IMR-90 (cell line): ENCODE measurements around the gene HYCC1. TPM values are rescaled to one million over a fixed set of nuclear protein-coding genes. Genes with fewer than 3 reads are reported as not detected.

ENCODE experiments used
- ATAC-seq: fragments of 200-7000 bp; cut with Tn5 transposase; 2 replicates; pipeline ENCODE4 v1.9.1; 2020; ENCODE audit warnings: low read depth, mild to moderate bottlenecking, moderate library complexity
- BruUV-seq: library from RNA; stranded (reverse); fragments of 400-500 nt; replicated peaks from 2 replicates; lab custom pipeline; 2021; lab: Mats Ljungman, UMichigan
- CTCF ChIA-PET: fragments of 300-600 bp; formaldehyde crosslinking; extraction: SDS; loops from one replicate; lab custom pipeline; 2021; ENCODE audit warnings: antibody characterized with exemption; lab: Yijun Ruan, JAX
- POLR2A ChIA-PET: fragments of 300-600 bp; sonication (Branson Sonifier 250); formaldehyde crosslinking; loops from one replicate; lab custom pipeline; 2022; ENCODE audit warnings: antibody characterized with exemption; ENCODE audit not compliant: unreplicated experiment; lab: Charles Lee
- DNase-seq: peaks from one replicate; pipeline ENCODE4 v3.0.0; 2013
- H2AFZ ChIP-seq: replicated peaks from 2 replicates; pipeline ENCODE3; 2013; ENCODE audit warnings: low read length, mild to moderate bottlenecking; ENCODE audit not compliant: poor library complexity
- H2AK5ac ChIP-seq: 2 replicates; pipeline ENCODE4 v1.6.1; 2013; ENCODE audit warnings: low read depth, low read length, inconsistent platforms
- H2AK9ac ChIP-seq: replicated peaks from 2 replicates; pipeline ENCODE3; 2013; ENCODE audit warnings: mild to moderate bottlenecking, low read depth, low read length, moderate library complexity; ENCODE audit not compliant: poor library complexity
- H2BK120ac ChIP-seq: 2 replicates; pipeline ENCODE4 v1.6.1; 2013; ENCODE audit warnings: low read depth, low read length, inconsistent platforms
- H2BK15ac ChIP-seq: 3 replicates; pipeline ENCODE4 v1.6.1; 2013; ENCODE audit warnings: low read depth, low read length, inconsistent platforms
- H2BK20ac ChIP-seq: 2 replicates; pipeline ENCODE4 v1.6.1; 2013; ENCODE audit warnings: low read depth, mild to moderate bottlenecking, inconsistent platforms, low read length, moderate library complexity
- H2BK5ac ChIP-seq: 2 replicates; pipeline ENCODE4 v1.6.1; 2013; ENCODE audit warnings: mild to moderate bottlenecking, low read depth, low read length, inconsistent platforms; ENCODE audit not compliant: poor library complexity, severe bottlenecking
- H3K14ac ChIP-seq: replicated peaks from 2 replicates; pipeline ENCODE4 v1.6.1; 2013; ENCODE audit warnings: low read depth, low read length, inconsistent platforms
- H3K18ac ChIP-seq: 2 replicates; pipeline ENCODE4 v1.6.1; 2013; ENCODE audit warnings: low read depth, low read length, control low read depth
- H3K23ac ChIP-seq: 2 replicates; pipeline ENCODE4 v1.6.1; 2013; ENCODE audit warnings: low read depth, low read length, inconsistent platforms
- H3K27ac ChIP-seq: 2 replicates; pipeline ENCODE4 v1.5.1; 2013; ENCODE audit warnings: mild to moderate bottlenecking, control low read depth, low read length; ENCODE audit not compliant: insufficient read depth
- H3K27me3 ChIP-seq: 2 replicates; pipeline ENCODE4 v1.6.1; 2013; ENCODE audit warnings: low read length; ENCODE audit not compliant: control insufficient read depth, insufficient read depth
- H3K36me3 ChIP-seq: 2 replicates; pipeline ENCODE4 v1.6.1; 2013; ENCODE audit warnings: low read length, mixed read lengths; ENCODE audit not compliant: control insufficient read depth, insufficient read depth
- H3K4ac ChIP-seq: 2 replicates; pipeline ENCODE4 v1.6.1; 2013; ENCODE audit warnings: low read depth, low read length, inconsistent platforms
- H3K4me1 ChIP-seq: 2 replicates; pipeline ENCODE4 v1.6.1; 2013; ENCODE audit warnings: low read length, mixed read lengths; ENCODE audit not compliant: control insufficient read depth, insufficient read depth
- H3K4me2 ChIP-seq: 2 replicates; pipeline ENCODE4 v1.6.1; 2013; ENCODE audit warnings: low read depth, mild to moderate bottlenecking, control low read depth, low read length, moderate library complexity
- H3K4me3 ChIP-seq: 2 replicates; pipeline ENCODE4 v1.5.1; 2013; ENCODE audit warnings: low read depth, mild to moderate bottlenecking, control low read depth, low read length, moderate library complexity; ENCODE audit not compliant: insufficient read depth
- H3K56ac ChIP-seq: 2 replicates; pipeline ENCODE4 v1.6.1; 2013; ENCODE audit warnings: low read length, inconsistent platforms; ENCODE audit not compliant: insufficient read depth; ENCODE audit errors: extremely low read depth
- H3K79me1 ChIP-seq, 2 experiments: 2 replicates each; pipeline ENCODE4 v1.6.1; 2013; ENCODE audit warnings: low read length in 2 of 2, inconsistent platforms in 1 of 2, low read depth in 1 of 2
- H3K9ac ChIP-seq: 2 replicates; pipeline ENCODE4 v1.6.1; 2013; ENCODE audit warnings: low read depth, low read length, control low read depth
- H3K9me1 ChIP-seq: 2 replicates; pipeline ENCODE4 v1.6.1; 2013; ENCODE audit warnings: low read length, inconsistent platforms; ENCODE audit not compliant: insufficient read depth
- H3K9me3 ChIP-seq: 2 replicates; pipeline ENCODE4 v1.6.1; 2013; ENCODE audit warnings: low read length; ENCODE audit not compliant: control insufficient read depth, insufficient read depth
- H4K20me1 ChIP-seq: 2 replicates; pipeline ENCODE4 v1.6.1; 2013; ENCODE audit warnings: low read length, inconsistent platforms; ENCODE audit not compliant: insufficient read depth
- H4K5ac ChIP-seq: 2 replicates; pipeline ENCODE4 v1.6.1; 2013; ENCODE audit warnings: mild to moderate bottlenecking, low read depth, low read length, control low read depth
- H4K8ac ChIP-seq, 2 experiments: 2 replicates each; pipeline ENCODE4 v1.6.1; 2013; ENCODE audit warnings: low read depth in 2 of 2, low read length in 2 of 2, control low read depth in 1 of 2, inconsistent platforms in 1 of 2
- H4K91ac ChIP-seq: 2 replicates; pipeline ENCODE4 v1.6.1; 2013; ENCODE audit warnings: low read depth, low read length, inconsistent platforms; ENCODE audit not compliant: insufficient read depth
- CEBPB ChIP-seq: IDR thresholded peaks from 2 replicates; pipeline ENCODE4 v1.6.1; 2012; ENCODE audit warnings: low read depth, low read length, improper control_type of control experiment
- CHD1 ChIP-seq: IDR thresholded peaks from 2 replicates; pipeline ENCODE4 v1.6.1; 2012; ENCODE audit warnings: low read depth, low read length, improper control_type of control experiment
- MXI1 ChIP-seq: IDR thresholded peaks from 2 replicates; pipeline ENCODE4 v1.6.1; 2012; ENCODE audit warnings: low read depth, mild to moderate bottlenecking, low read length, moderate library complexity, borderline replicate concordance
- RAD21 ChIP-seq: IDR thresholded peaks from 2 replicates; pipeline ENCODE4 v1.6.1; 2012; ENCODE audit warnings: low read length, improper control_type of control experiment
- SMC3 ChIP-seq: fragments of 150-350 bp; IDR thresholded peaks from 2 replicates; pipeline ENCODE4 v1.6.1; 2016; ENCODE audit warnings: low read depth, mild to moderate bottlenecking, antibody characterized with exemption, low read length, moderate library complexity
- WGBS, 2 experiments: methylation state at CpG; one replicate each; pipeline versions ENCODE4 v1.1.5 to v1.1.7; 2013; ENCODE audit warnings: missing lambda C conversion rate in 2 of 2; ENCODE audit not compliant: insufficient read length in 1 of 2; ENCODE audit errors: extremely low coverage in 2 of 2; 5-methylcytosine and 5-hydroxymethylcytosine counted together
- dilution Hi-C: fragments of 300-500 bp; cut with HindIII; formaldehyde crosslinking; loops from one replicate; pipeline ENCODE4 v1.14.3; 2018; ENCODE audit warnings: low sequenced_read_pairs; ENCODE audit not compliant: unreplicated experiment
- in situ Hi-C: fragments of 300-500 bp; cut with MboI; formaldehyde crosslinking; loops from 3 replicates; pipeline ENCODE4 v1.14.3; 2019; ENCODE audit warnings: low sequenced_read_pairs, inconsistent platforms, mixed read lengths
- intact Hi-C: fragments of 100-400 bp; cut with micrococcal nuclease; formaldehyde crosslinking; loops from 2 replicates; pipeline ENCODE4 v1.10.0; 2022
- polyA plus RNA-seq, 3 experiments: library from polyadenylated mRNA; depleted of rRNA; stranded (reverse); fragments of >200 nt; gene quantifications; 2 replicates each; pipeline ENCODE4 v1.2.3, GENCODE V29; 2012; ENCODE audit warnings: low replicate concordance in 1 of 3
- total RNA-seq: library from RNA; depleted of rRNA; stranded (reverse); fragments of >200 nt; gene quantifications from 2 replicates; pipeline ENCODE4 v1.2.3, GENCODE V29; 2012
- TF ChIP-seq, protein P1 (sequence below): conservative IDR thresholded peaks from 2 replicates; pipeline ENCODE4 v1.5.1; 2012; ENCODE audit warnings: mild to moderate bottlenecking, low read depth, low read length, improper control_type of control experiment
- TF ChIP-seq, protein P2 (sequence below): fragments of 150-350 bp; IDR thresholded peaks from 2 replicates; pipeline ENCODE4 v1.6.1; 2017; ENCODE audit warnings: mild to moderate bottlenecking, antibody characterized with exemption, low read length, low read depth

The HYCC1 gene
- total and polyA plus RNA-seq, 2 of the 4 experiments (the other 2 are of a cell fraction), result 44.1 to 78.3 TPM

DNA sequence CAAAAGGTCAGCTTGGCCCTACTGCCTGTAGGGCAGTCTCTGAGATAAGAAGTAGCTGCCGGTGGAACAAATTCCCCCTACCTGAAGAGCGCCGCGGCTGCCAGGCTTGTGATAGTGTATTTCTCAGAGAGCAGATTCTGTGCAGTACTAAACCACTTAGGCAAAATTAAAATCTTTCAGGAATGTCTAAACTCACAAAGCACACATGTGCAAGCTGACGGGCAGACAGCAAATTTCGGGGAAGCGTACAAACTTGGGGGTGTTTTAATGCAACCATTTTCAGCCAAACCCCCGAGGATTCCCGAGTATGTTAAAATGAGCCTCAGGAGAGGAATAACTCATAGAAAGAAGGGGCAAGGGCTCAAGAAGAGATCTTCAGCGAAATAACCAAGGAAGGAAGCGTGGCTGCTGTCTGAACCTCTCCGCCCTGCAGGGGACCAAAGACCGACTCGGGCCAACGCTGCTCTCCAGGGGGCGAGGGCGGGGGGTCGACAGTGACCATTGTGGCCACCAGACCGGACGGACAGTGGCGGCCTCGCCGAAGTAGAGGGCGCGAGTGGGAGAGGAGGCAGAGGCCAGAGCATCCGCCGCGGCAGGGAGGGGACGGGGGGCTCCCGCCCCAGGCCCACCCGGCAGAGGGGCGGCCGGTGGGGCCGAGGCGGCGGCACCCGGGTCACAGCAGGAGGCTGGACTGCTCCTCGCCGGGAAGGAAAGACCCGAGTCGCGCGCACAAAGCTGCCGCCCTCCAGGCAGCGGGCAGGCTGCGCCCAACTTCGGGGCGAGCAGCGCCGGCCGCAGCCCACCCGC is 819 bp downstream of the HYCC1 start:
- Histone ChIP-seq H3K4ac (peak overlapping the region; percentile 39), H3K4me3 (peak overlapping the region; percentile 66), H3K4me2 (peak overlapping the region; percentile 90), H4K20me1 (peaks cover 22% of the 10 kb centered on the region), H4K5ac (no peak overlapping the region), H2AFZ (peak overlapping the region; percentile 92), H2BK20ac (no peak overlapping the region), H3K4me1 (peaks cover 7% of the 10 kb centered on the region; the same call in 1 of the 2 replicates), H3K56ac (peak overlapping the region; percentile 59; the same call in 1 of the 2 replicates), H4K8ac (no peak overlapping the region), H3K18ac (0 out of 2 replicates have a peak overlapping the region, but pooled peaks have one; percentile 8), H3K9me3 (no peaks in the 10 kb centered on the region), H3K27me3 (no peaks in the 10 kb centered on the region), H3K23ac (peak overlapping the region; percentile 95), H2BK15ac (0 out of 3 replicates have a peak overlapping the region, but pooled peaks have one; percentile 33), H4K91ac (no peak overlapping the region; the same call in 1 of the 2 replicates), H2BK5ac (peak overlapping the region; percentile 35), H2AK9ac (peak overlapping the region; percentile 90), H3K9ac (peak overlapping the region; percentile 68), H3K14ac (peak overlapping the region; percentile 89), H2BK120ac (peak overlapping the region; percentile 39; the same call in 1 of the 2 replicates), H3K79me1 (peaks cover 5 to 34% of the 10 kb centered on the region in 2 experiments; a peak in 3 of 4 replicates), H3K27ac (peak overlapping the region; percentile 77), H2AK5ac (peak overlapping the region; percentile 31), H3K9me1 (peaks cover 10% of the 10 kb centered on the region), H3K36me3 (no peaks in the 10 kb centered on the region)
- ATAC-seq, result peak; percentile 16
- WGBS, 2 experiments, result 0% methylated on average over 28 of the region's 52 CpGs; no CpG with 5 or more reads in 1 of the 2 experiments
- BruUV-seq, result no TSS peak
- ChIA-PET CTCF (interaction anchor here (1.3 kb wide), 1 partner anchor 42 kb away, joined by 3 read pairs; no protein-coding TSS in a partner anchor), POLR2A (no interaction called here)
- no peak for DNase-seq
- TF ChIP-seq, protein P1, sequence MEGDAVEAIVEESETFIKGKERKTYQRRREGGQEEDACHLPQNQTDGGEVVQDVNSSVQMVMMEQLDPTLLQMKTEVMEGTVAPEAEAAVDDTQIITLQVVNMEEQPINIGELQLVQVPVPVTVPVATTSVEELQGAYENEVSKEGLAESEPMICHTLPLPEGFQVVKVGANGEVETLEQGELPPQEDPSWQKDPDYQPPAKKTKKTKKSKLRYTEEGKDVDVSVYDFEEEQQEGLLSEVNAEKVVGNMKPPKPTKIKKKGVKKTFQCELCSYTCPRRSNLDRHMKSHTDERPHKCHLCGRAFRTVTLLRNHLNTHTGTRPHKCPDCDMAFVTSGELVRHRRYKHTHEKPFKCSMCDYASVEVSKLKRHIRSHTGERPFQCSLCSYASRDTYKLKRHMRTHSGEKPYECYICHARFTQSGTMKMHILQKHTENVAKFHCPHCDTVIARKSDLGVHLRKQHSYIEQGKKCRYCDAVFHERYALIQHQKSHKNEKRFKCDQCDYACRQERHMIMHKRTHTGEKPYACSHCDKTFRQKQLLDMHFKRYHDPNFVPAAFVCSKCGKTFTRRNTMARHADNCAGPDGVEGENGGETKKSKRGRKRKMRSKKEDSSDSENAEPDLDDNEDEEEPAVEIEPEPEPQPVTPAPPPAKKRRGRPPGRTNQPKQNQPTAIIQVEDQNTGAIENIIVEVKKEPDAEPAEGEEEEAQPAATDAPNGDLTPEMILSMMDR, result no peak
- TF ChIP-seq SMC3, result no peak
- no peak for TF ChIP-seq CEBPB
- TF ChIP-seq, protein P2, sequence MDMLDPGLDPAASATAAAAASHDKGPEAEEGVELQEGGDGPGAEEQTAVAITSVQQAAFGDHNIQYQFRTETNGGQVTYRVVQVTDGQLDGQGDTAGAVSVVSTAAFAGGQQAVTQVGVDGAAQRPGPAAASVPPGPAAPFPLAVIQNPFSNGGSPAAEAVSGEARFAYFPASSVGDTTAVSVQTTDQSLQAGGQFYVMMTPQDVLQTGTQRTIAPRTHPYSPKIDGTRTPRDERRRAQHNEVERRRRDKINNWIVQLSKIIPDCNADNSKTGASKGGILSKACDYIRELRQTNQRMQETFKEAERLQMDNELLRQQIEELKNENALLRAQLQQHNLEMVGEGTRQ, result no peak
- no peak for TF ChIP-seq CHD1
- TF ChIP-seq RAD21, result 0 out of 2 replicates have a peak, but pooled peaks have one; percentile 1
- no peak for TF ChIP-seq MXI1
- dilution Hi-C loops (no loop called here), intact Hi-C loops (loop anchor here (2.0 kb wide), 1 partner anchor 158 kb away; no protein-coding TSS in a partner anchor), in situ Hi-C loops (no loop called here)
